ENCODE results near the gene MANBA. TPM values are rescaled to one million over a fixed set of nuclear protein-coding genes. Genes with fewer than 3 reads are reported as not detected.

Gene MANBA
- total RNA-seq, 6 experiments from 2014 or later: 11.3 to 18.2 (median 13.9) TPM

GRCh38 chr4:102606261-102606660 lies 154.5 kb downstream of the MANBA start:
- intact Hi-C loops (cut with DNase I): no loop called here
- 100% methylated on average over 2 of the region's 3 CpGs for WGBS (ENCODE audit: insufficient coverage, low coverage, low lambda C conversion rate, missing lambda C conversion rate)
- Histone ChIP-seq H3K4me1 (no peaks in the 10 kb centered on the region), H3K27me3 (no peaks in the 10 kb centered on the region), H3K27ac (no peak overlapping the region), H3K36me3 (peaks cover 5 to 68% (median 21%) of the 10 kb centered on the region in 4 donors), H3K4me3 (no peak overlapping the region), H3K9me3 (no peaks in the 10 kb centered on the region)
- TF ChIP-seq, protein P1, sequence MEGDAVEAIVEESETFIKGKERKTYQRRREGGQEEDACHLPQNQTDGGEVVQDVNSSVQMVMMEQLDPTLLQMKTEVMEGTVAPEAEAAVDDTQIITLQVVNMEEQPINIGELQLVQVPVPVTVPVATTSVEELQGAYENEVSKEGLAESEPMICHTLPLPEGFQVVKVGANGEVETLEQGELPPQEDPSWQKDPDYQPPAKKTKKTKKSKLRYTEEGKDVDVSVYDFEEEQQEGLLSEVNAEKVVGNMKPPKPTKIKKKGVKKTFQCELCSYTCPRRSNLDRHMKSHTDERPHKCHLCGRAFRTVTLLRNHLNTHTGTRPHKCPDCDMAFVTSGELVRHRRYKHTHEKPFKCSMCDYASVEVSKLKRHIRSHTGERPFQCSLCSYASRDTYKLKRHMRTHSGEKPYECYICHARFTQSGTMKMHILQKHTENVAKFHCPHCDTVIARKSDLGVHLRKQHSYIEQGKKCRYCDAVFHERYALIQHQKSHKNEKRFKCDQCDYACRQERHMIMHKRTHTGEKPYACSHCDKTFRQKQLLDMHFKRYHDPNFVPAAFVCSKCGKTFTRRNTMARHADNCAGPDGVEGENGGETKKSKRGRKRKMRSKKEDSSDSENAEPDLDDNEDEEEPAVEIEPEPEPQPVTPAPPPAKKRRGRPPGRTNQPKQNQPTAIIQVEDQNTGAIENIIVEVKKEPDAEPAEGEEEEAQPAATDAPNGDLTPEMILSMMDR (IDR thresholded peaks at IDR 0.05): no peak
- no peak for TF ChIP-seq POLR2A (IDR thresholded peaks at IDR 0.05)
- DNase-seq (no peak), ATAC-seq (no peak)

DNA sequence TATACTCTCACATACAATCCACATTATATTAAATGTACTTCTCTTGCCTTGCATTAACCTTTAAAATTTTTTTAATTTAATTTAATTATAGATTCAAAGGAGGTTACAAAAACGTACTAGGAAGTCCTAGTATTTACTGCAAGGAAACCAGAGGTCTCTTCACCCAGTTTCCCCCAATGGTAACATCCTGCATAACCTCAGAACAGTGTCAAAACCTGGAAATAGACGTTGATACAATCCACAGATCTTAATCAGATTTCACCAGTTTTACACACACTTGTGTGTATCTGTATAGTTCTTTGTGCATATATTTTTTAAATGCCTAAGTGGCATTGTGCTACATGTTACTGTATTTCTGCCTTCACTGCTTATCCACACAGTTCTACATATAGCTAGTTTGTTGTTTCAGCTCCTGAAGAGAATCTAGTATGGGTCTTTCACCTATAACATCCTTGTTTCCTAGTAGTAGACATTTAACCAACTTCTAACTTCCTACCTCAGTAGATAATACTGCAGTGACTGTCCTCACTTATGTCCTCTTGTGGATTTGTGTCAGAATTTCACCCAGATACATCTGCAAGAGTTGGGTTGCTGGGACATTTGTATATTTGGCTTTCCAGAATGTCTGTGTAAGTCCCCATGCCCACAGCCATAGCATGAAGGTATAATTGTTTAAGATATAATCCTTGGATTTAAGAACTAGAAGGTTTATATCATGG lies 156.4 kb downstream of the MANBA start:
- TF ChIP-seq, protein P1 (IDR thresholded peaks at IDR 0.05): no peak
- no peak for DNase-seq
- H3K9me3 ChIP-seq: no peaks in the 10 kb centered on the region
- WGBS (ENCODE audit: insufficient coverage, low coverage, low lambda C conversion rate, missing lambda C conversion rate): 59% methylated on average over 2 of the region's 2 CpGs
- H3K27ac ChIP-seq: no peak overlapping the region
- ATAC-seq: no peak
- intact Hi-C loops (cut with DNase I): no loop called here
- no peaks in the 10 kb centered on the region for H3K4me1 ChIP-seq
- H3K36me3 ChIP-seq: peaks cover 0 to 55% (median 13%) of the 10 kb centered on the region in 4 donors
- H3K27me3 ChIP-seq: no peaks in the 10 kb centered on the region
- H3K4me3 ChIP-seq: no peak overlapping the region

GRCh38 chr4:102601586-102602227 lies 159.1 kb downstream of the MANBA start:
- no peak for TF ChIP-seq POLR2A (IDR thresholded peaks at IDR 0.05)
- H3K27ac ChIP-seq: no peak overlapping the region
- 50% methylated on average over 8 of the region's 8 CpGs for WGBS (ENCODE audit: insufficient coverage, low coverage, low lambda C conversion rate, missing lambda C conversion rate)
- intact Hi-C loops (cut with DNase I): no loop called here
- H3K4me3 ChIP-seq: no peak overlapping the region
- no peaks in the 10 kb centered on the region for H3K9me3 ChIP-seq
- ATAC-seq: peak; percentile 21 to 78 (median 56)
- H3K36me3 ChIP-seq: peaks cover 4 to 54% (median 22%) of the 10 kb centered on the region in 4 donors
- no peak for DNase-seq
- no peaks in the 10 kb centered on the region for H3K4me1 ChIP-seq
- H3K27me3 ChIP-seq: no peaks in the 10 kb centered on the region

GRCh38 chr4:102600689-102601088 lies 160.1 kb downstream of the MANBA start:
- H3K4me1 ChIP-seq: no peaks in the 10 kb centered on the region
- peaks cover 12 to 59% (median 26%) of the 10 kb centered on the region in 4 donors for H3K36me3 ChIP-seq
- no peak for TF ChIP-seq POLR2A (IDR thresholded peaks at IDR 0.05)
- TF ChIP-seq, protein P1 (IDR thresholded peaks at IDR 0.05): no peak
- H3K27ac ChIP-seq: no peak overlapping the region
- no peaks in the 10 kb centered on the region for H3K27me3 ChIP-seq
- H3K4me3 ChIP-seq: no peak overlapping the region
- DNase-seq: no peak
- H3K9me3 ChIP-seq: no peaks in the 10 kb centered on the region
- no peak for ATAC-seq
- intact Hi-C loops (cut with DNase I): no loop called here

- no peak overlapping the region for H3K4me3 ChIP-seq
- DNase-seq (no peak), ATAC-seq (no peak)
- H3K36me3 ChIP-seq: peaks cover 12 to 67% (median 25%) of the 10 kb centered on the region in 4 donors
- no peak overlapping the region for H3K27ac ChIP-seq
- WGBS (ENCODE audit: insufficient coverage, low coverage, low lambda C conversion rate, missing lambda C conversion rate): 75% methylated on average over 3 of the region's 3 CpGs
- H3K4me1 ChIP-seq: no peaks in the 10 kb centered on the region
- no peaks in the 10 kb centered on the region for H3K9me3 ChIP-seq
- intact Hi-C loops (cut with DNase I): no loop called here
- TF ChIP-seq POLR2A (IDR thresholded peaks at IDR 0.05): no peak
- TF ChIP-seq, protein P1 (IDR thresholded peaks at IDR 0.05): no peak
- H3K27me3 ChIP-seq: no peaks in the 10 kb centered on the region
These were observed 160.9 kb downstream of the MANBA start for GRCh38 chr4:102599886-102600285.
